Left lung (tissue), 10 donors: Measurements from ENCODE around the gene ZFYVE1. TPM values are rescaled to one million over a fixed set of nuclear protein-coding genes. Genes with fewer than 3 reads are reported as not detected.
A peak's percentile ranks its signal among the peaks of the same experiment; 100 is the strongest.

Source experiments
- ATAC-seq: fragments of 200-7000 bp; cut with Tn5 transposase; one replicate; pipeline ENCODE4 v1.9.1; 2020; ENCODE audit warnings: moderate library complexity
- DNase-seq, 4 donors: peaks; one replicate each; pipeline ENCODE4 v3.0.0-alpha.2; 2013 to 2020
- H3K27ac ChIP-seq, 2 donors: fragments of 200-600 bp; sonication (generic) in 1 of 2; one replicate each; pipeline versions ENCODE4 v1.5.0 to v1.8.0; 2020 to 2021
- H3K27me3 ChIP-seq, 2 donors: fragments of 200-600 bp; sonication (generic) in 1 of 2; one replicate each; pipeline versions ENCODE4 v1.5.0 to v1.8.0; 2020 to 2021
- H3K36me3 ChIP-seq, 2 donors: fragments of 200-600 bp; sonication (generic) in 1 of 2; one replicate each; pipeline versions ENCODE4 v1.5.0 to v1.8.0; 2020 to 2021
- H3K4me1 ChIP-seq, 2 donors: fragments of 200-600 bp; one replicate each; pipeline ENCODE4 v1.8.0; 2021
- H3K4me3 ChIP-seq, 2 donors: fragments of 200-600 bp; sonication (generic) in 1 of 2; one replicate each; pipeline versions ENCODE4 v1.5.0 to v1.8.0; 2020 to 2021; ENCODE audit warnings: mild to moderate bottlenecking in 1 of 2
- H3K9me3 ChIP-seq, 2 donors: fragments of 200-600 bp; sonication (generic) in 1 of 2; one replicate each; pipeline versions ENCODE4 v1.5.0 to v1.8.0; 2020 to 2021
- intact Hi-C, 2 donors: fragments of 100-400 bp; cut with DNase I; formaldehyde crosslinking; loops; one replicate each; pipeline versions ENCODE4 v1.11.2 to v1.14.2; 2022
- polyA plus RNA-seq, 6 donors: library from polyadenylated mRNA; unstranded; fragments of 120-200 nt; gene quantifications; one replicate each; pipeline ENCODE4 v1.2.1, GENCODE V29; 2013; ENCODE audit not compliant: insufficient read length in 6 of 6
- total RNA-seq, 2 donors: library from RNA; stranded (reverse); fragmentation: NEBNext Ultra II Directional; extraction: Animal tissue kit (Norgen Biotek cat#: 25700); gene quantifications; one replicate each; pipeline ENCODE4 v1.2.1, GENCODE V29; 2021
- TF ChIP-seq, protein P1 (sequence below), 2 donors: fragments of 200-600 bp; sonication (generic) in 1 of 2; IDR thresholded peaks; one replicate each; pipeline versions ENCODE4 v1.5.0 to v1.8.0; 2021; ENCODE audit warnings: antibody characterized with exemption in 2 of 2
- donor health status: DM: no; HTN: yes; CAD: no.
- donor health status: DM: no; HTN: no; CAD: no.

Gene ZFYVE1
- total and polyA plus RNA-seq, 8 donors: 14.6 to 22.3 (median 19.8) TPM

- Histone ChIP-seq H3K36me3 (peaks cover 0 to 89% of the 10 kb centered on the region in 2 donors), H3K27ac (no peak overlapping the region), H3K4me3 (no peak overlapping the region), H3K27me3 (no peaks in the 10 kb centered on the region), H3K4me1 (no peaks in the 10 kb centered on the region), H3K9me3 (no peaks in the 10 kb centered on the region)
- DNase-seq (no peak), ATAC-seq (no peak)
- TF ChIP-seq, protein P1, sequence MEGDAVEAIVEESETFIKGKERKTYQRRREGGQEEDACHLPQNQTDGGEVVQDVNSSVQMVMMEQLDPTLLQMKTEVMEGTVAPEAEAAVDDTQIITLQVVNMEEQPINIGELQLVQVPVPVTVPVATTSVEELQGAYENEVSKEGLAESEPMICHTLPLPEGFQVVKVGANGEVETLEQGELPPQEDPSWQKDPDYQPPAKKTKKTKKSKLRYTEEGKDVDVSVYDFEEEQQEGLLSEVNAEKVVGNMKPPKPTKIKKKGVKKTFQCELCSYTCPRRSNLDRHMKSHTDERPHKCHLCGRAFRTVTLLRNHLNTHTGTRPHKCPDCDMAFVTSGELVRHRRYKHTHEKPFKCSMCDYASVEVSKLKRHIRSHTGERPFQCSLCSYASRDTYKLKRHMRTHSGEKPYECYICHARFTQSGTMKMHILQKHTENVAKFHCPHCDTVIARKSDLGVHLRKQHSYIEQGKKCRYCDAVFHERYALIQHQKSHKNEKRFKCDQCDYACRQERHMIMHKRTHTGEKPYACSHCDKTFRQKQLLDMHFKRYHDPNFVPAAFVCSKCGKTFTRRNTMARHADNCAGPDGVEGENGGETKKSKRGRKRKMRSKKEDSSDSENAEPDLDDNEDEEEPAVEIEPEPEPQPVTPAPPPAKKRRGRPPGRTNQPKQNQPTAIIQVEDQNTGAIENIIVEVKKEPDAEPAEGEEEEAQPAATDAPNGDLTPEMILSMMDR (IDR thresholded peaks at IDR 0.05): no peak
- intact Hi-C loops: loop anchor here in 1 of 2 donors (10.0 kb wide), 1 partner anchor 428 kb away; no protein-coding TSS in a partner anchor
These were observed 84.0 kb downstream of the ZFYVE1 start for GRCh38 chr14:72942934-72943333.

- no peak overlapping the region for H3K27ac ChIP-seq
- H3K4me3 ChIP-seq: no peak overlapping the region
- no peaks in the 10 kb centered on the region for H3K9me3 ChIP-seq
- intact Hi-C loops: loop anchor here in 1 of 2 donors (10.0 kb wide), 1 partner anchor 427 kb away; no protein-coding TSS in a partner anchor
- no peak for ATAC-seq
- H3K27me3 ChIP-seq: no peaks in the 10 kb centered on the region
- peaks cover 0 to 78% of the 10 kb centered on the region in 2 donors for H3K36me3 ChIP-seq
- H3K4me1 ChIP-seq: no peaks in the 10 kb centered on the region
- TF ChIP-seq, protein P1 (IDR thresholded peaks at IDR 0.05): no peak
- DNase-seq: peak in 1 of 4 donors; percentile 14
These were observed 85.5 kb downstream of the ZFYVE1 start for GRCh38 chr14:72941286-72941985.

DNA sequence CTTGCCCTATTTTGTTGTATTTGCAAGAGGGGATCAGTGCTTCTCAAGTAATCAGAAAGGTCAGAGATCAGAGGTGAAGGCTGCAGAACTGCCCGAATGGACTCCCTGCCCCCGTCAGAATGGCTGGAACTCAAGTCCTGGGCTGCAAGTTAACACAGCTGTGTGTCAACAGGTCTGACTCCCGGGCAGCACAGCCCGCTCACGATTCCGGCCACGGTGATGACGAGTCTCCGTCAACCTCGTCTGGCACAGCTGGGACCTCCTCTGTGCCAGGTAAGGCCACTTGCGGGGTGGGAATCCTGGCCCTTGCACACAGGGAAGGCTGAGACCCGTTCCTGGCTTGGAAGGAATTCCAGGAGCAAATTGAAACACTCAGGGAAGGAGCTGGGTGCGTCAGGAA is 87.3 kb downstream of the ZFYVE1 start:
- H3K4me1 ChIP-seq: no peaks in the 10 kb centered on the region
- no peak overlapping the region for H3K27ac ChIP-seq
- peaks cover 0 to 66% of the 10 kb centered on the region in 2 donors for H3K36me3 ChIP-seq
- ATAC-seq (no peak), DNase-seq (no peak)
- TF ChIP-seq, protein P1 (IDR thresholded peaks at IDR 0.05): no peak
- H3K4me3 ChIP-seq: no peak overlapping the region
- no peaks in the 10 kb centered on the region for H3K9me3 ChIP-seq
- intact Hi-C loops: loop anchor here in 1 of 2 donors (10.0 kb wide), 1 partner anchor 425 kb away; no protein-coding TSS in a partner anchor
- H3K27me3 ChIP-seq: no peaks in the 10 kb centered on the region

DNA sequence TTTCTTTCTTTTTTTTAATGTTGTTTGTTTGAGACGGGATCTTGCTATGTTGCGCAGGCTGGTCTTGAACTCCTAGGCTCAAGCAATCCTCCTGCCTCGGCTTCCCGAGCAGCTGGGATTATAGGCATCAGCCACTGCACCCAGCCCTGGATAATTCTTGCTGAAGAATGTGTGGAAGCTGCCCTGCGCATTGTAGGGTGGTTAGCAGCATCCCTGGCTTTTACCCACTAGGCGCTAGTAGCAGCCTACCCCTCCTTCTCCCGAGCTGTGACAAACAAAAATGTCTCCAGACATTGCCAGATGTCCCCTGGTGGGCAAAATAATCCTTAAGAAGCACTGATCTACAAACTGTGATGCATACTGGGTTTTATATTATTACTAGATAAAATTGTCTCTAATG is 94.0 kb downstream of the ZFYVE1 start:
- Histone ChIP-seq H3K27me3 (no peaks in the 10 kb centered on the region), H3K36me3 (peaks cover 0 to 2% of the 10 kb centered on the region in 2 donors), H3K4me1 (peaks cover 0 to 1% of the 10 kb centered on the region in 2 donors), H3K27ac (no peak overlapping the region), H3K4me3 (no peak overlapping the region), H3K9me3 (no peaks in the 10 kb centered on the region)
- ATAC-seq (no peak), DNase-seq (no peak)
- TF ChIP-seq, protein P1 (IDR thresholded peaks at IDR 0.05): no peak
- intact Hi-C loops: no loop called here

- intact Hi-C loops: no loop called here
- Histone ChIP-seq H3K27me3 (no peaks in the 10 kb centered on the region), H3K4me1 (peaks cover 0 to 18% of the 10 kb centered on the region in 2 donors), H3K27ac (no peak overlapping the region), H3K9me3 (no peaks in the 10 kb centered on the region), H3K4me3 (no peak overlapping the region), H3K36me3 (no peaks in the 10 kb centered on the region)
- ATAC-seq: no peak
- TF ChIP-seq, protein P1 (IDR thresholded peaks at IDR 0.05): no peak
- no peak for DNase-seq
These were observed 97.4 kb downstream of the ZFYVE1 start for GRCh38 chr14:72929316-72930080.
